Endothelial cell (in vitro differentiated cells): ENCODE results near the gene SECISBP2L. TPM values are rescaled to one million over a fixed set of nuclear protein-coding genes. Genes with fewer than 3 reads are reported as not detected.

Experiments used
- DNase-seq: peaks from one replicate; pipeline ENCODE4 v3.0.0; 2021; ENCODE audit warnings: low spot score
- H3K27ac Mint-ChIP-seq: one replicate; pipeline ENCODE4 v1.8.0; 2021; ENCODE audit warnings: mixed read lengths, inconsistent platforms; ENCODE audit not compliant: unreplicated experiment
- H3K27me3 Mint-ChIP-seq: one replicate; pipeline ENCODE4 v1.8.0; 2021; ENCODE audit warnings: mild to moderate bottlenecking, moderate library complexity, mixed read lengths, inconsistent platforms; ENCODE audit not compliant: unreplicated experiment
- H3K36me3 Mint-ChIP-seq: one replicate; pipeline ENCODE4 v1.8.0; 2021; ENCODE audit warnings: mild to moderate bottlenecking, low read depth, mixed read lengths, inconsistent platforms; ENCODE audit not compliant: unreplicated experiment
- H3K4me1 Mint-ChIP-seq: one replicate; pipeline ENCODE4 v1.8.0; 2021; ENCODE audit warnings: mild to moderate bottlenecking, mixed read lengths, inconsistent platforms; ENCODE audit not compliant: unreplicated experiment
- H3K4me3 Mint-ChIP-seq: one replicate; pipeline ENCODE4 v1.8.0; 2021; ENCODE audit warnings: mild to moderate bottlenecking, mixed read lengths, inconsistent platforms; ENCODE audit not compliant: unreplicated experiment
- H3K9me3 Mint-ChIP-seq: one replicate; pipeline ENCODE4 v1.8.0; 2021; ENCODE audit warnings: mixed read lengths, inconsistent platforms; ENCODE audit not compliant: unreplicated experiment
- CTCF ChIP-seq: fragments of 200-600 bp; sonication (generic); IDR thresholded peaks from one replicate; pipeline ENCODE4 v1.5.0; 2021; ENCODE audit warnings: antibody characterized with exemption; ENCODE audit not compliant: unreplicated experiment
- total RNA-seq: library from RNA; stranded (reverse); fragmentation: NEBNext Ultra II Directional; extraction: Animal tissue kit (Norgen Biotek cat#: 25700); gene quantifications from one replicate; pipeline ENCODE4 v1.2.1, GENCODE V29; 2021; ENCODE audit not compliant: unreplicated experiment

The SECISBP2L gene
- total RNA-seq, 1 donor from 2014 or later: 44.3 TPM

GRCh38 chr15:49015896-49016295 lies 30.4 kb downstream of the SECISBP2L start:
- Mint-ChIP-seq H3K27me3 (peaks cover 3% of the 10 kb centered on the region), H3K4me3 (no peak overlapping the region), H3K9me3 (no peaks in the 10 kb centered on the region), H3K27ac (no peak overlapping the region), H3K36me3 (peaks cover 32% of the 10 kb centered on the region), H3K4me1 (no peaks in the 10 kb centered on the region)
- TF ChIP-seq CTCF: no peak
- no peak for DNase-seq

- H3K4me3 Mint-ChIP-seq: no peak overlapping the region
- TF ChIP-seq CTCF: no peak
- no peaks in the 10 kb centered on the region for H3K9me3 Mint-ChIP-seq
- no peak for DNase-seq
- peaks cover 36% of the 10 kb centered on the region for H3K36me3 Mint-ChIP-seq
- H3K27ac Mint-ChIP-seq: no peak overlapping the region
- H3K4me1 Mint-ChIP-seq: no peaks in the 10 kb centered on the region
- H3K27me3 Mint-ChIP-seq: no peaks in the 10 kb centered on the region
Observed at GRCh38 chr15:48999314-48999713, 46.9 kb downstream of the SECISBP2L start.

- Mint-ChIP-seq H3K9me3 (no peaks in the 10 kb centered on the region), H3K27me3 (no peaks in the 10 kb centered on the region), H3K4me1 (no peaks in the 10 kb centered on the region), H3K4me3 (no peak overlapping the region), H3K27ac (no peak overlapping the region), H3K36me3 (peaks cover 28% of the 10 kb centered on the region)
- TF ChIP-seq CTCF: no peak
- DNase-seq: no peak
Observed at GRCh38 chr15:48996276-48996675, 50.0 kb downstream of the SECISBP2L start.

- Mint-ChIP-seq H3K9me3 (no peaks in the 10 kb centered on the region), H3K4me1 (no peaks in the 10 kb centered on the region), H3K36me3 (peaks cover 20% of the 10 kb centered on the region), H3K4me3 (no peak overlapping the region), H3K27me3 (no peaks in the 10 kb centered on the region), H3K27ac (no peak overlapping the region)
- no peak for TF ChIP-seq CTCF
- no peak for DNase-seq
Observed at GRCh38 chr15:48993380-48993779, 52.9 kb downstream of the SECISBP2L start.

- no peak for TF ChIP-seq CTCF
- no peaks in the 10 kb centered on the region for H3K9me3 Mint-ChIP-seq
- no peak overlapping the region for H3K27ac Mint-ChIP-seq
- no peaks in the 10 kb centered on the region for H3K4me1 Mint-ChIP-seq
- H3K27me3 Mint-ChIP-seq: no peaks in the 10 kb centered on the region
- DNase-seq: no peak
- H3K4me3 Mint-ChIP-seq: no peak overlapping the region
- peaks cover 20% of the 10 kb centered on the region for H3K36me3 Mint-ChIP-seq
Observed at GRCh38 chr15:48992545-48992944, 53.7 kb downstream of the SECISBP2L start.
